Glomerular visceral epithelial cell (primary cell): ENCODE data around the gene KLHDC2.
"Not testable (repeated sequence)": the region's sequence is repeated elsewhere in the genome, so short reads cannot be mapped to it uniquely, and the experiment has no call there.

ENCODE experiments used
- DNase-seq: peaks from one replicate; pipeline ENCODE4 v3.0.0-alpha.2; 2016; ENCODE audit errors: extremely low spot score

Gene KLHDC2

DNA sequence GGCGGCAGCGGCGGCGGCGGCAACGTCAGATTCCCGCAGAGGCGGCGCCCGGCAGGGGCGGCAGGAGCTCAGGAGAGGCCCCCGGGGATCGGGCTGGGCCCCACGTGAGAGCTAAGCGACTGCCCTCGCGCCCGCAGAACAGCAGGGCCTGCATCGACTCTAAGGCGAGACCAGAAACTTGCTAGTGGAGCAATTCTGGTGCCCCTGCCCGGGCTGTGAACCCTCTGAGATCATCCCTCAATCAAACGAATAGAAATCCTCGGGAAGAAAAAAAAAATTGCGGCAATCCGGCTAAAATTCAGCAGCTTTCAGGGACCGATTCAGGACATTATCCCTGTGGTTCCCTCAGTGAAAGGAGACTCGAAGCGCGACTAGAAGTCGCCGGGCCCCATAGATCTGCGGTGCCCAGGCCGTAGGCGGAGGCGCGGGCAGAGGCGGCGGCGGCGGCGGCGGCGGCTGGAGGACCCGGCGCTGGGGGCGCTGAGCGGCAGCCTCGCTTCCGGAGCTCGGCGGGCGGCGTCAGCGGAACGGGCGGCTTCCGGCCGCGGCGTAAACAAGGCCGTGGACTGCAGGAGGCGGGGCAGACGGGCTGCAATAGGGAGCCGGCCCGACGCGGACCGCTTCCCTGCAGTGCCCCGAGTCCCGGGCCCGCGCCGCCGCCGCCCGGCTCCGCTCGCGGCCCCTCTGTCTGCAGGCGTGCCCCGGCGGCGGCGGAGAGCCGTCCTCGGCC lies at the start of gene KLHDC2:
Gene KLHDC2, plus strand, starts transcription at position 583 of the 730 bp plus-strand sequence. CDS start 316 bp downstream, outside the sequence.
- DNase-seq = peak; percentile 89

- no peak for DNase-seq
These were observed 47.2 kb upstream of the KLHDC2 start for GRCh38 chr14:49720744-49721143.

- DNase-seq = not testable (repeated sequence)
These were observed 46.1 kb upstream of the KLHDC2 start for GRCh38 chr14:49721733-49722435.

- DNase-seq = no peak
These were observed 40.8 kb upstream of the KLHDC2 start for GRCh38 chr14:49727171-49727570.

DNA sequence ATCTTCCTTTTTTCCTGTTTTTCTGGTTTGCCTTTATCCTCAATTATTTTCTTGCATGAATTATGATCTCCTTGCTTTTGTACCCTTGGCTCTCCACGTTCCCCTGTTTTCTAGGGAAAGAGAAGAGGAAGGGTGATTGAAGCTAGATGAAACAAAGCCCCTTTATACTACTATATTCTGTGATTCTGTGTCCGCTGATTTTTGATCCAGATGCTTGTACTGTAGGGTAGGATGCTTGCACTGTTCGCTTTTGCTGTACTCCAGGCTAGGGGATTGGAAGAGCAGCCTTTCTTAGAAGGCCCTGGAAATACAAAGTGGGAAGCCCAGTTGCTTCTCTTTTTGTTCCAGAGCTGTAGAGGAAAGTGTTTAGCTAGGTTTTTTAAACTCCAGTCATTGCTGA lies 35.1 kb upstream of the KLHDC2 start:
- no peak for DNase-seq

- DNase-seq = no peak
These were observed 34.1 kb upstream of the KLHDC2 start for GRCh38 chr14:49733836-49734235.

- DNase-seq = not testable (repeated sequence)
These were observed 32.3 kb upstream of the KLHDC2 start for GRCh38 chr14:49735669-49736068.

GRCh38 chr14:49745191-49745590 lies 22.8 kb upstream of the KLHDC2 start:
- DNase-seq = no peak

- not testable (repeated sequence) for DNase-seq
These were observed 21.5 kb upstream of the KLHDC2 start for GRCh38 chr14:49746476-49746875.

DNA sequence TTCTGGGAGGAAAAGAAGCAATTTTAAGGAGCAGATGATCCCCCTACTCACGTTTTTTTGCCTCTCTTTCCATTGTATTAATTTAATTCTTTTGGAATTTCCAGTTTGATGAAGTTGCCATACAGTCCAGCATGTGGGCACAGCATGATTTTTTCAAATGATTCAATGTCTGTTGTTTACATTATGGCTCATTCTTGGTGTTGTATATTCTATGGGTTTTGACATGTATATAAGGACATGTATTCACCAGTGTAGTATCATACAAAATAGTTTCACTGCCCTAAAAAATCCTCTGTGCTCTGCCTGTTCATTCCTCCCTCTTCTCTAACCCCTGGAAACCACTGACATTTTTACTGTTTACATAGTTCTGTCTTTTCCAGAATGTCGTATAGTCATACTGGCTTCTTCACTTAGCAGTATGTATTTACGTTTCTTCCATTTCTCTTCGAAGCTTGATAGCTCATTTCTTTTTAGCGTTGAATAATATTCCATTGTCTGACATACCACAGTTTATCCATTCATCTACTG lies 13.3 kb upstream of the KLHDC2 start:
- DNase-seq = no peak

DNA sequence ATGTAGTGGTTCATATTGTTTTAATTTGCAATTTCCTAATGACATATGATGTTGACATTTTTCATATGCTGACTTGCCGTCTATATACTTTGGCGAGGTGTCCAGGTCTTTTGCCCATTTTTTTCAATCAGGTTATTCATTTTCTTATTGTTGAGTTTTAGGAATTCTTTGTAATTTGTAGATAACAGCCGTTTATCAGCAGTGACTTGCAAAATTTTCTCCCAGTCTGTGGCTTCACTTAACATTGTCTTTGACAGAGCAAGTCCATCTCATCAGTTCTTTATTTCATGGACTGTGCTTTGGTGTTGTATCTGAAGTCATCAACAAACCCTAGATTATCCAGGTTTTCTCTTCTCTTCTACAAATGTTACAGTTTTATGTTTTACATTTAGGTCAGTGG lies 12.6 kb upstream of the KLHDC2 start:
- no peak for DNase-seq

GRCh38 chr14:49761839-49762551 lies 6.0 kb upstream of the KLHDC2 start:
- no peak for DNase-seq

DNA sequence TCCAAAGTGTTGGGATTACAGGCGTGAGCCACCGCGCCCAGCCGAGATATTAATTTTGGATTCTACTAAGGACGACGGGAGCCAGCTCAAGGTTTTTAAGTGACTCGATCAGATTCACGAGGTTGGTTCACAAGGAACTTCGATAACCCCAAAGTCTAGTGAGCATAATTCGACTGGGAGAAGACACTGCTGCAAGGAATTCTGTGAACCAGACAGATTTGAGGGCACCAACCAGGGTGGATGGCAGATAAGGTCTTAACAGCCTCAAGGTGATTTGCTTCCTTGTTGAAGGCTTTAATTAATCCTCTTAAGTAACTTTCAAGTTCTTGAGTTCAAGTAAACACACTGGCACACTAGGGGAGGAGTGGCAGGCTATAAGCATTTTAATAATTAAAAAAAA lies 1.1 kb upstream of the KLHDC2 start:
- no peak for DNase-seq

- no peak for DNase-seq
These were observed 733 bp upstream of the KLHDC2 start for GRCh38 chr14:49767270-49767570.

DNA sequence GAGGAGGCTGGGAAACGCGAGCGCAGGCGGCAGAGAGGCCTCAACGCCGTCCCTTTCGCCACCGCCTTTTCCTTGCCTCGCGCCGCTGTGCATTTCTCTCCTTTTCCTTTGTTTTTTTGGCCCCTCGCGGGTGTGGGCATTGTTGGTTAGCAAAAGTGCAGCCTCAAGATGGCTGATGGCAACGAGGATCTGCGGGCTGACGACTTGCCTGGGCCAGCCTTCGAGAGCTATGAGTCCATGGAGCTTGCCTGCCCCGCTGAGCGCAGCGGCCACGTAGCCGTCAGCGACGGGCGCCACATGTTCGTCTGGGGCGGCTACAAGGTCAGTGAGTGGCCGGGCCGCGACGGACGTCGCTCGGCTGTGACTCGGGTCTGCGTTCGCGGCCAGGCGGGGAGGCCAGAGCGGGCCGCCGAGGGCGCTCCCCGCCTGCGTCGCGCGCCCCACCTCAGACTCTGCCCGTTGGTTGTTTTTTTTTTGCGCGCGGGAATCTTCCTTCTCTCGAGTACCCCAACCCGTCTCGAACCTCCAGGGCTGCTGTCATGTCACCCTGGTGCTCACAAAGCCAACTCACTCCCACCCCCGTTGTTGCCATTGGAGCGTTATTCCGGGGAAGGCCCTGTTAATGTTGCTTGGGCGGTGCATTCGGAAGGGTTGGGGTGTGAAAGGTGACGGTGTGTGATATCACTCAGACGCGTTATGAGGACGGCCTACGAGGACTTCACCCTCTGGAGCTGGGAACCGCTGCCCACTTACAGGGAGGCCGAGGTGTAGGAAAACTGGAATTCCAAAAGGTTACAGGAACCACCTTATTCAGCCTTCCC lies 558 bp downstream of the KLHDC2 start:
- peak; percentile 53 for DNase-seq

GRCh38 chr14:49769171-49769570 lies 1.2 kb downstream of the KLHDC2 start:
- DNase-seq = peak; percentile 57

GRCh38 chr14:49769581-49770211 lies 1.7 kb downstream of the KLHDC2 start:
- no peak for DNase-seq

GRCh38 chr14:49770212-49770817 lies 2.4 kb downstream of the KLHDC2 start:
- peak; percentile 71 for DNase-seq

DNA sequence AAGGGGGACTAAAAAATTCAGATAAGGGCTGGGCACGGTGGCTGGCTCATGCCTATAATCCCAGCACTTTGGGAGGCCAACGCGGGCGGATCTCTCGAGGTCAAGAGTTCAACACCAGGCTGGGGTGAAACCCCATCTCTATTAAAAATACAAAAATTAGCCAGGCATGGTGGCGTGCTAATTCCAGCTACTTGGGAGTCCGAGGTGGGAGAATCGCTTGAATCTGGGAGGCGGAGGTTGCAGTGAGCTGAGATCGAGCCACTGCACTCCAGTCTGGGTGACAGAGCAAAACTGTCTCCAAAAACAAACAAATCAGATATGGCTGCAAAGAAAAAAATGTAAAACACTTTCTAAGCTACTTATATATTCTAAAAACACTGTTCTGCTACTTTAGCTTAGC lies 3.7 kb downstream of the KLHDC2 start:
- not testable (repeated sequence) for DNase-seq

DNA sequence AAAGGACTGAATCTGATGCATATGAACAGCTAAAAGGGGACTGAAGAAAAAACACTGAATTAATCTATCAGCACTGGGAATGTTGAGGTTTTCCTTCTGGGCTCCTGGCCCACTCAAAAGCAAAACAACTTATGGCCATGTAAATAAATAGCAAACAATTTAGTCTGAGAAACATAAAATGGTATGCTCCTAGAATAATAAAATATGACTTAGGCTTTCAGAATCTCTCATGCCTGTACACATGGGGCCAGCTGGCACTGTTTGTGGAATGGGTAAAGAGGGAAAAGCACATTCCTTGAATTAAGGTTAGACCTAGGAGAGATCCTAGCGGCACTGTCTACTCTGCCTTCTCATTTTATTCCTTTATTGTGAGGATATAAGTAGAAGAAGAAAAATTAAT lies 6.2 kb downstream of the KLHDC2 start:
- no peak for DNase-seq

GRCh38 chr14:49778421-49778820 lies 10.5 kb downstream of the KLHDC2 start:
- no peak for DNase-seq
